GM21723 (cell line): ENCODE results near the gene EN1.

Experiments used
- ATAC-seq: cut with Tn5 transposase; IDR thresholded peaks from one replicate; pipeline ENCODE4 v1.9.1; 2021; ENCODE audit warnings: mild to moderate bottlenecking, moderate library complexity; ENCODE audit not compliant: unreplicated experiment

Gene EN1

DNA sequence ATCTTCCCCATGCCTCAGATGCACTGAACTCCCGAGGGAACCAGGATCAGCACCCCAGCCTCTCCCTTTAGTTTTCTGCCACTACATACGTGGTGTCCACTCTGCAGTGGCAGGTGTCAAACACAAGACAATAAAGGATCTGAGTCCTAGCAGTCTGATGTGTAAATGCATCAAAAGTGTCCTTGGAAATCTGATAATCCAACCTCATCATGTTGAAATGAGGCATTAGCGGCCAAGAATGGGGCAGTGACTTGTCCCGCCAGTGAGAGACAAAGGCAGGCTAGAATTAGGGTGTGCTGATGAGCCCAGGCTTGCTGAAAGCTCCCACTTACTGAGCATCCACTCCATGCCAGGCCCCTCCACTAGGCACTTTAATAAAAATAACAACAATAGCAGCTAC lies 52.9 kb downstream of the EN1 start:
- no peak for ATAC-seq
